ENCODE data around the gene MOSPD3. TPM values are rescaled to one million over a fixed set of nuclear protein-coding genes. Genes with fewer than 3 reads are reported as not detected.
"Not testable (repeated sequence)": the region's sequence is repeated elsewhere in the genome, so short reads cannot be mapped to it uniquely, and the experiment has no call there.

Gene MOSPD3
- total RNA-seq, 1 donor from 2014 or later = 4.4 TPM

DNA sequence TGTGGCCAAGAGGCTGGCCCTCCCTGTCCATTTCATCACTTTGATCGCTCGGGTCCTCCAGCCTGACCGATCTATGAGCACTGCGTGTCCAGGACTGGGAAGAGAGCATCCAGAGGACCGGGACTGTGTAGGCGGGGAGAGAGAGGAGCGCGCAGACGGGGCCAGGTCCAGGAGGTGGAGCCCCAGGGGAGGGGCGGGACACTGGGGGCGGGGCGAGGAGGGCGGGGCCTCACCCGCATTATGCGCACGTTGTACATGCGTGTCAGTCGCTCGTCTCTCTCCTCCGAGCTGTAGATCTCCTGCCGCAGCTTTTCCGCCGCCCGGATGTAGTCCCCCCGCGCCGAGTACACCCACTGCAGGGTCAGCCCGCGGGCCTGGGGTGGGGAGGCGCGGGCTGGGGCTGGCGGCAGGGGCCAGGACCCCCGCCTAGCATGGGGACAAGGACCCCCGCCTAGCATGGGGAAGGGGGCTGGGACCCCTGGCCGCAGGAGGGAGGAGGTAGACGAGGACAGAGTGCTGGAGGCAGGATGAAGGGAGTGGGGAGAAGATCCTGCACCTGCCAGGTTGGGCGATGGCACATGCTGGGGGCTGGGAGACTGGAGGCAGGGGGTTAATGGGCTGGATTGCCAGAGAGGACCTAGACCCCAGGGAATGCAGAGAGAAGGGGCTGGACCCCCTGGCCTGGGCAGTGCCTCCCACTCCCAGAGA is 14.3 kb downstream of the MOSPD3 start:
- DNase-seq = peak; percentile 80

- DNase-seq = no peak
Measured at GRCh38 chr7:100627238-100627549, 14.9 kb downstream of the MOSPD3 start.

DNA sequence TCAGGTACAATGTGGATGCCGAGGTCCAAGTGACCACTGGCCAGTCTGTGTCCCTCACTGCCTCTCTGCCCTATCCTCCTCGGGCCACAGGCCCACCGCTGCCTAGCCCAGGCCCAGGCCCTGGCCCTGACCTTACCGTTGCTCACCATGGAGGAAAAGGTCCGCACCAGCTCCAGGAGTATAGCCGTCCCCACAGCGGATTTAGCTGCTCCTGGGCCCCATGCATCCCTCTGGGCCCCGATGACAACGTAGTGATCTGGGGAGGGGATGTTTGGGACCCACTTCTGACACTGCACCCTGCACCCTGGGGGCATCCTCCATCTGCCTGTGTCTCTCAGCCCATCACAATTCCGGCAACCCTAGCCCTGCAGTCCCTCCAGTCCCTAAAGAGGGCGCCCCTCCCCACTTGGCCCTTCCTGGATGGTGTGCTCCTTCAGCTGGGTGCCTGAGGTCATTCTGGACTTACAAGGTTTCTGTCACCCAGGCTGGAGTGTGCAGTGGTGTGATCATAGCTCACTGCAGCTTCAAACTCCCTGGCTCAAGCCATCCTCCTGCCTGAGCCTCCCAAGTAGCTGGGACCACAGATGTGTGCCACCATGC is 16.9 kb downstream of the MOSPD3 start:
- no peak for DNase-seq

- no peak for DNase-seq
Measured at GRCh38 chr7:100630066-100630465, 17.7 kb downstream of the MOSPD3 start.

- peak; percentile 51 for DNase-seq
Measured at GRCh38 chr7:100632951-100633717, 20.8 kb downstream of the MOSPD3 start.

GRCh38 chr7:100639995-100640516 is 27.7 kb downstream of the MOSPD3 start:
- no peak for DNase-seq

- no peak for DNase-seq
Measured at GRCh38 chr7:100640517-100641440, 28.4 kb downstream of the MOSPD3 start.

DNA sequence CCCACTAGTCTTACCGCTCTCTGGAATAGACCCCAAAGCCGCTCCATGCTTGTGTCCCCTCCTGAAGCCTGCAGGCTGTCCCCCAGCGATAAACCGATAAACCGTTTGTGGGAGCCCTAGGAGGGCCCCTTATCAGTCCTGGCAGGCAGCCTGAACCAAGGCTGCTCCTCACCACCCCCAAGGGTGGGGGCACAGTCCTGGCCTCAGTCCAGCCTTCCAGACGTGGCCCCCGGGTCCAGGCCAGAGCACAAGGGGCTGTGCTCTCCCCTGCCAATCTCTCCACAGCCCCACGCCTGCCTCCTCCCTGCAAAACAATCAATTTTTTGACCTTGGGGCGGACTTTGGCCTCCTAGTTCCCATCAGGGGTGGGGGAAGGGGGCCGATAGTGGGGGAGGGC is 29.1 kb downstream of the MOSPD3 start, which contains the start of gene TFR2:
TFR2 (minus strand) TSS at position 90 of the 397 bp plus-strand sequence; CDS start at position 47, 43 bp downstream.
- peak; percentile 26 for DNase-seq

GRCh38 chr7:100641860-100642533 is 29.7 kb downstream of the MOSPD3 start:
- no peak for DNase-seq

GRCh38 chr7:100642534-100642907 is 30.2 kb downstream of the MOSPD3 start:
- no peak for DNase-seq

GRCh38 chr7:100649826-100650565 is 37.7 kb downstream of the MOSPD3 start:
- no peak for DNase-seq

DNA sequence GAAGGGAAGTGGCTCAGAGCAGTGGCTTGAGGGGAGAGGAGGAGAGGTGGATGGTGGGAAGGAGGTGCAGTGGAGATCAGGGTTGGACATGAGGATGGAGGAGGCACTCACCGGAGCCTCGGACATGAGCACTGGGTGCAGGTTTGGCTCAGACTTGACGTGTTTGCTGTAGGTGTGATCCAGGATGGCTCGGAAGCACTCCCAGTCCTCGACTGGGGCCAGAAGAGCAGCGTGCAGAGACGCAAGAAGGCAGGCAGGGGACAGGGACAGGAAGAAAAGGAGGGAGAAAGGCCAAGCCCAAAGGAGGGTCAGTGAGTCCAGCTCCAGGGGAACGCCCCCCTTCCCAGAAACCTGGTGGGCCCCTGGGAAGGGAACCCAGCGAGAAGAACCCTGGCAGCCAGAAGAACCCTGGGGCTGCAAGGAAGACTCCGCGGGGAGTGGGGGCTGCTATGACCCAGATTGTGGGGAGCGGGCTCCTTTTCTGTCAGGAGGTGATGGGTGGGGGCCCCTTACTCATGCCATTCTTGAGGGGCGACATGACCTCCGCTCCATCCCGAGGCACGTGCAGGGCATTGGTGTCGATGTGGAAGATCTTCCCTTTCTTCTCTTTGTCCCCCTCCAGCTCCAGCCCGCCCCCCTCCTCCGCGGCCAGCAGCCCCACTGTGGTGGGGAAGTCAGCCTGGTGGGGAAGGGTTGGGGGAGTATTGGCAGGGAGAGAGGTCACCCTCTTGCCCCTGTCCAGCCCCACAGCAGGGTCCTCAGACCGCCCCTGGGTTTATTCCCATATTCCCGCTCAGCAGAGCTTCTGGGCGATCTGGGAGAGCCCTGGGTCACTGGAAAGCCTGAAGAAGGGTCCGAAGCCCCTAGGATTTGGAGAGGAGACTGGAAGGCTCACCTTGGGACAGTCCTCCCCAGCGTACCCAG is 42.8 kb downstream of the MOSPD3 start:
- no peak for DNase-seq

DNA sequence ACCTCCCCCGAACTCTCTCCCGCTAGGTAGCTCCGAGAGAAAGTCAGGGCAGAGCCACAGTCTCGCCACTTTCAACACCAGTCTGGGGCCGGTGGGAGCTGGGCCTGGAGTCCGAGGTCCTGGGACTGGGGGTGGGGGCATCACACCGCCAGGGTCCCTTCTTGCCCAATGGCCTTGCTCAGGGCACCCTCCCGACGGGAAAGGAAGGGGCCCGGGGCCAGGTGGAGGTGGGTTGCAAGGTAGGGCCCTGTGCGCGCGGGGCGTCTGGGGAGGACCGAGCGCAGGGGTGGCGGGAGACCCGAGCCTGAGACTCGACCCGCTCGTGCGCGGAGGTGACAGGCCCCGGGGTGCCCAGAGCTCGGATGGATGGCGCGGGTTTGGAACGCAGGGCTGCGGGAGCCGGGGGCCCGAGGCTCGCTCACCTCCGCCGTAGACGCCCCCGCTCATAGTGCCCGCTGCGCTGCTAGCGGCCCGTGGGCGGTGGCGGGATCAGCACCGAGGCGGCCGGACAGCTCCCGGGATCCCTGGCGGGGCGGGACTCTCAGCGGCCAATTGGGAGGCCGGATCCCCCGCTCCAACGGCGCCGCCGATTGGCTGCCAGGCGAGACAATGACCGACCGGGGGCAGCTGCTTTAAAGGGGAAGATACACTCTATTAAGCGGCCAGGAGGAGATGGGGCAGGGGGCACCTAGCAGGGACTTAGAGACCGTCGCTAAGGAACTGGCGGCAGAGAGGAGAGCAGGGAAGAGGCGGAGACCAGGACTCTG is 43.8 kb downstream of the MOSPD3 start, which contains the start of gene ACTL6B:
ACTL6B (minus strand) TSS at position 541 of the 767 bp plus-strand sequence; CDS start at position 447, 94 bp downstream.
- peak; percentile 77 for DNase-seq

- DNase-seq = not testable (repeated sequence)
Measured at GRCh38 chr7:100662194-100662776, 49.9 kb downstream of the MOSPD3 start.

Data from tongue (tissue), 2 donors.